ENCODE measurements around the gene CISD3. TPM values are rescaled to one million over a fixed set of nuclear protein-coding genes. Genes with fewer than 3 reads are reported as not detected.

CISD3 gene
- total and polyA plus RNA-seq, 2 of the 4 experiments (the other 2 are of a cell fraction) = 1.3 to 14.1 TPM

- H3K9me1 ChIP-seq (ENCODE audit: insufficient read depth, low read length) = 0 out of 2 replicates have a peak, but pooled peaks cover 11% of the 10 kb centered on the region
- no peak overlapping the region for H2BK20ac ChIP-seq (ENCODE audit: low read depth, low read length)
- no peak overlapping the region for H3K4me3 ChIP-seq (ENCODE audit: insufficient read depth, low read depth, low read length)
- H2BK5ac ChIP-seq (ENCODE audit: low read depth, low read length, poor library complexity, severe bottlenecking) = no peak overlapping the region
- no peak overlapping the region for H3K56ac ChIP-seq (ENCODE audit: extremely low read depth, insufficient read depth, low read length)
- no peak overlapping the region for H3K27ac ChIP-seq (ENCODE audit: insufficient read depth, low read length)
- H3K4me2 ChIP-seq (ENCODE audit: low read depth, low read length) = no peak overlapping the region
- peaks cover 15% of the 10 kb centered on the region for H3K4me1 ChIP-seq (ENCODE audit: control insufficient read depth, insufficient read depth, low read length)
- no peak overlapping the region for H4K8ac ChIP-seq (ENCODE audit: low read depth in 2 of 2, low read length in 2 of 2)
- BruUV-seq (replicated peaks) = no TSS peak
- peaks cover 36% of the 10 kb centered on the region for H4K20me1 ChIP-seq (ENCODE audit: insufficient read depth, low read length)
- H3K23ac ChIP-seq (ENCODE audit: low read depth, low read length) = no peak overlapping the region
- no peak overlapping the region for H3K14ac ChIP-seq (replicated peaks; ENCODE audit: low read depth, low read length)
- H3K27me3 ChIP-seq (ENCODE audit: control insufficient read depth, insufficient read depth, low read length) = no peaks in the 10 kb centered on the region
- H3K18ac ChIP-seq (ENCODE audit: low read depth, low read length) = no peak overlapping the region
- in situ Hi-C loops (cut with MboI; ENCODE audit: low sequenced_read_pairs) (loop anchor here (5.0 kb wide), 1 partner anchor 54 kb away; no protein-coding TSS in a partner anchor), intact Hi-C loops (cut with micrococcal nuclease) (no loop called here), dilution Hi-C loops (cut with HindIII; ENCODE audit: low sequenced_read_pairs, unreplicated experiment) (no loop called here)
- no peak overlapping the region for H2AFZ ChIP-seq (replicated peaks; ENCODE audit: low read length, poor library complexity)
- H2BK120ac ChIP-seq (ENCODE audit: low read depth, low read length) = no peak overlapping the region
- peak overlapping the region; percentile 99 for H2AK9ac ChIP-seq (replicated peaks; ENCODE audit: low read depth, low read length, poor library complexity)
- no peak overlapping the region for H4K91ac ChIP-seq (ENCODE audit: insufficient read depth, low read depth, low read length)
- ChIA-PET POLR2A (ENCODE audit: unreplicated experiment) (no interaction called here), CTCF (interaction anchor here (1.8 kb wide), 1 partner anchor 54 kb away, joined by 4 read pairs; no protein-coding TSS in a partner anchor)
- 87% methylated on average over 4 of the region's 8 CpGs; no CpG with 5 or more reads in 1 of the 2 experiments for WGBS, 2 experiments (ENCODE audit: extremely low coverage in 2 of 2, insufficient read length in 1 of 2)
- H3K36me3 ChIP-seq (ENCODE audit: control insufficient read depth, insufficient read depth, low read length) = peaks cover 36% of the 10 kb centered on the region
- H3K4ac ChIP-seq (ENCODE audit: low read depth, low read length) = no peak overlapping the region
- H3K9me3 ChIP-seq (ENCODE audit: control insufficient read depth, insufficient read depth, low read length) = no peaks in the 10 kb centered on the region
- no peak overlapping the region; the same call in 1 of the 2 replicates for H2AK5ac ChIP-seq (ENCODE audit: low read depth, low read length)
- no peak for ATAC-seq (ENCODE audit: low read depth)
- no peak overlapping the region for H2BK15ac ChIP-seq (ENCODE audit: low read depth, low read length)
- peaks cover 11 to 64% of the 10 kb centered on the region in 2 experiments; a peak in 3 of 4 replicates for H3K79me1 ChIP-seq (ENCODE audit: low read depth in 1 of 2, low read length in 2 of 2)
- peak overlapping the region; percentile 97; the same call in 1 of the 2 replicates for H3K9ac ChIP-seq (ENCODE audit: low read depth, low read length)
- no peak for DNase-seq
- H4K5ac ChIP-seq (ENCODE audit: low read depth, low read length) = no peak overlapping the region
- no peak for TF ChIP-seq POLR2A (IDR thresholded peaks at IDR 0.05; ENCODE audit: low read depth, low read length)
- no peak for TF ChIP-seq CEBPB (IDR thresholded peaks at IDR 0.05; ENCODE audit: low read depth, low read length)
- TF ChIP-seq ELK1 (IDR thresholded peaks at IDR 0.05; ENCODE audit: borderline replicate concordance, low read depth, low read length) = no peak
- TF ChIP-seq MXI1 (IDR thresholded peaks at IDR 0.05; ENCODE audit: borderline replicate concordance, low read depth, low read length) = no peak
- no peak for TF ChIP-seq RCOR1 (IDR thresholded peaks at IDR 0.05; ENCODE audit: insufficient replicate concordance, low read length)
- no peak for TF ChIP-seq RFX5 (IDR thresholded peaks at IDR 0.05; ENCODE audit: low read depth, low read length)
- TF ChIP-seq USF2 (IDR thresholded peaks at IDR 0.05; ENCODE audit: low read depth, low read length) = no peak
- TF ChIP-seq NFE2L2 (IDR thresholded peaks at IDR 0.05; ENCODE audit: low read depth, low read length) = no peak
- no peak for TF ChIP-seq CHD1 (IDR thresholded peaks at IDR 0.05; ENCODE audit: low read depth, low read length)
- TF ChIP-seq BHLHE40 (IDR thresholded peaks at IDR 0.05; ENCODE audit: low read depth, low read length) = no peak
- TF ChIP-seq RAD21 (IDR thresholded peaks at IDR 0.05; ENCODE audit: low read length) = no peak
- no peak for TF ChIP-seq MAFK (IDR thresholded peaks at IDR 0.05; ENCODE audit: low read depth, low read length)
- no peak for TF ChIP-seq MAZ (IDR thresholded peaks at IDR 0.05; ENCODE audit: borderline replicate concordance, low read depth, low read length)
- no peak for TF ChIP-seq CTCF (conservative IDR thresholded peaks at IDR 0.05; ENCODE audit: low read depth, low read length)
- TF ChIP-seq FOS (IDR thresholded peaks at IDR 0.05; ENCODE audit: low read depth, low read length) = no peak
Measured at GRCh38 chr17:38731526-38732294, 1.6 kb downstream of the CISD3 start.
